Measurements from ENCODE around the gene MRPS11.
A peak's percentile ranks its signal among the peaks of the same experiment; 100 is the strongest.
"Not testable (repeated sequence)": the region's sequence is repeated elsewhere in the genome, so short reads cannot be mapped to it uniquely, and the experiment has no call there.

Gene MRPS11

GRCh38 chr15:88469321-88469720, 1.8 kb downstream of the MRPS11 start:
- TF ChIP-seq CTCF (IDR thresholded peaks at IDR 0.05; ENCODE audit: borderline replicate concordance, control extremely low read depth, extremely low read depth, insufficient read depth, missing control alignments), result no peak
- in situ Hi-C loops (cut with MboI; ENCODE audit: low sequenced_read_pairs, unreplicated experiment), result no loop called here
- no peak for DNase-seq (ENCODE audit: low spot score)

GRCh38 chr15:88470625-88471372, 3.3 kb downstream of the MRPS11 start:
- DNase-seq (ENCODE audit: low spot score), result no peak
- in situ Hi-C loops (cut with MboI; ENCODE audit: low sequenced_read_pairs, unreplicated experiment), result loop anchor here (10.0 kb wide), 1 partner anchor 154 kb away; the partner anchor contains the start of gene AEN
- TF ChIP-seq CTCF (IDR thresholded peaks at IDR 0.05; ENCODE audit: borderline replicate concordance, control extremely low read depth, extremely low read depth, insufficient read depth, missing control alignments), result no peak

GRCh38 chr15:88472225-88472624, 4.7 kb downstream of the MRPS11 start:
- in situ Hi-C loops (cut with MboI; ENCODE audit: low sequenced_read_pairs, unreplicated experiment), result loop anchor here (10.0 kb wide), 1 partner anchor 153 kb away; the partner anchor contains the start of gene AEN
- TF ChIP-seq CTCF (IDR thresholded peaks at IDR 0.05; ENCODE audit: borderline replicate concordance, control extremely low read depth, extremely low read depth, insufficient read depth, missing control alignments), result no peak
- peak; percentile 51 for DNase-seq (ENCODE audit: low spot score)

- in situ Hi-C loops (cut with MboI; ENCODE audit: low sequenced_read_pairs, unreplicated experiment), result loop anchor here (10.0 kb wide), 1 partner anchor 151 kb away; the partner anchor contains the start of gene AEN
- DNase-seq (ENCODE audit: low spot score), result not testable (repeated sequence)
Observed at GRCh38 chr15:88473661-88474293, 6.3 kb downstream of the MRPS11 start.

GRCh38 chr15:88476635-88477060, 9.1 kb downstream of the MRPS11 start:
- in situ Hi-C loops (cut with MboI; ENCODE audit: low sequenced_read_pairs, unreplicated experiment), result loop anchor here (10.0 kb wide), 1 partner anchor 148 kb away; the partner anchor contains the start of gene AEN
- peak; percentile 20 for TF ChIP-seq CTCF (IDR thresholded peaks at IDR 0.05; ENCODE audit: borderline replicate concordance, control extremely low read depth, extremely low read depth, insufficient read depth, missing control alignments)
- peak; percentile 58 for DNase-seq (ENCODE audit: low spot score)

- TF ChIP-seq CTCF (IDR thresholded peaks at IDR 0.05; ENCODE audit: borderline replicate concordance, control extremely low read depth, extremely low read depth, insufficient read depth, missing control alignments), result no peak
- in situ Hi-C loops (cut with MboI; ENCODE audit: low sequenced_read_pairs, unreplicated experiment), result loop anchor here (10.0 kb wide), 1 partner anchor 148 kb away; the partner anchor contains the start of gene AEN
- no peak for DNase-seq (ENCODE audit: low spot score)
Observed at GRCh38 chr15:88477126-88477525, 9.6 kb downstream of the MRPS11 start.

- in situ Hi-C loops (cut with MboI; ENCODE audit: low sequenced_read_pairs, unreplicated experiment), result loop anchor here (10.0 kb wide), 1 partner anchor 147 kb away; the partner anchor contains the start of gene AEN
- no peak for TF ChIP-seq CTCF (IDR thresholded peaks at IDR 0.05; ENCODE audit: borderline replicate concordance, control extremely low read depth, extremely low read depth, insufficient read depth, missing control alignments)
- no peak for DNase-seq (ENCODE audit: low spot score)
Observed at GRCh38 chr15:88477904-88478303, 10.4 kb downstream of the MRPS11 start.

Measured in GM13976 (cell line).